HG03342 (cell line): ENCODE data around the gene SEPTIN3.

Experiments used
- ATAC-seq: cut with Tn5 transposase; IDR thresholded peaks from one replicate; pipeline ENCODE4 v1.9.1; 2021; ENCODE audit warnings: mild to moderate bottlenecking, moderate library complexity; ENCODE audit not compliant: unreplicated experiment

SEPTIN3 gene

GRCh38 chr22:41969110-41969646 is at the start of gene SEPTIN3:
Gene SEPTIN3, plus strand, starts transcription at chr22:41969443. Its CDS starts 2,050 bp downstream, at chr22:41971493.
- ATAC-seq, result no peak

GRCh38 chr22:41920271-41920976 is 48.8 kb upstream of the SEPTIN3 start:
- ATAC-seq, result peak; percentile 17

GRCh38 chr22:41922328-41922727 is 46.9 kb upstream of the SEPTIN3 start:
- no peak for ATAC-seq

- ATAC-seq, result no peak
Measured at GRCh38 chr22:41922940-41923594, 46.2 kb upstream of the SEPTIN3 start.

GRCh38 chr22:41923595-41924276 is 45.5 kb upstream of the SEPTIN3 start:
- no peak for ATAC-seq

GRCh38 chr22:41925783-41926460 is 43.3 kb upstream of the SEPTIN3 start:
- no peak for ATAC-seq

- no peak for ATAC-seq
Measured at GRCh38 chr22:41927813-41928212, 41.4 kb upstream of the SEPTIN3 start.

GRCh38 chr22:41928593-41929417 is 40.4 kb upstream of the SEPTIN3 start:
- no peak for ATAC-seq

GRCh38 chr22:41929418-41929810 is 39.8 kb upstream of the SEPTIN3 start:
- no peak for ATAC-seq

GRCh38 chr22:41931701-41932269 is 37.5 kb upstream of the SEPTIN3 start:
- no peak for ATAC-seq

- no peak for ATAC-seq
Measured at GRCh38 chr22:41932353-41932752, 36.9 kb upstream of the SEPTIN3 start.

GRCh38 chr22:41933411-41934177 is 35.6 kb upstream of the SEPTIN3 start:
- no peak for ATAC-seq

- ATAC-seq, result no peak
Measured at GRCh38 chr22:41934284-41935014, 34.8 kb upstream of the SEPTIN3 start.

GRCh38 chr22:41935015-41935351 is 34.3 kb upstream of the SEPTIN3 start:
- ATAC-seq, result no peak

- ATAC-seq, result no peak
Measured at GRCh38 chr22:41935509-41935908, 33.7 kb upstream of the SEPTIN3 start.

GRCh38 chr22:41936894-41937169 is 32.4 kb upstream of the SEPTIN3 start:
- no peak for ATAC-seq

- ATAC-seq, result peak; percentile 53
Measured at GRCh38 chr22:41939981-41940831, 29.0 kb upstream of the SEPTIN3 start.
